IPS-NIHi7 (cell line): ENCODE measurements around the gene DRD4.

Experiments
- DNase-seq: peaks from one replicate; pipeline ENCODE4 v3.0.0; 2012; ENCODE audit warnings: mixed read lengths; ENCODE audit errors: extremely low spot score

The DRD4 gene

GRCh38 chr11:610146-610801 lies 26.8 kb upstream of the DRD4 start:
- no peak for DNase-seq

GRCh38 chr11:611001-611996 lies 25.8 kb upstream of the DRD4 start:
- DNase-seq: no peak

DNA sequence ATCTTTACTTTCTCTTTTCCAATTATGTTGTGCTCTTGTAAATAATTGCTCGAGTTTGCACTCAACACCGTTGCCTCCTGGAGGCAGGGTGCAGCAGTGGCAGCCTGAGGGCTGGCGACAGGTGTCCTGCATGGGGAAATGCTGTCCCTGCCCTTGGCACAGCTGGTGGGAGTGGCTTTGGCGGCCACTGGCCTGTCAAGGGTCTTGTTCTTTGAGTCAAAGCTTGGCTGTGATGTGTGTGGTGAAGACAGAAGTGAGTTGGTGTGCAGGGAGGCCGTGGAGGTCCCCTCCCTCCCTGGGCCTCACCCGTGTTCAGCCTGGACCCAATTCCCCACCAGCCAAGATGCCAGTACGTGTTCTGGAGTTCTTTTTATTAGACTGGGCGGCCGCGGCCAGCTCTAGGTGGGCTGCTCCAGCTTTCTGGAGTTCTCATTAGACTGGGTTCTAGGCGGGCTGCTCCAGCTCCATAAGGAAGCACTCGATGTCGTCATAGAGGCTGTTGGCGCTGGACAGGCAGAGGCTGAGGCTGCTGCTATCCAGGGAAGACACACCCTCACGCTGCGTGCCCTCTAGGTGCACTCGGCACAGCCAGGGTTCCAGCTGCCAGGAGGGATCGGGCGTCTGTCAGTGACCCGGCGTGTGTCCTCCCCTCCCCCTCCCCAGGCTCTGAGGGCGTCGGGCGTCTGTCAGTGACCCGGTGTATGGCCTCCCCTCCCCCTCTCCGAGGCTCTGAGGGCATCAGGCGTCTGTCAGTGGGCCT lies 24.7 kb upstream of the DRD4 start:
- DNase-seq: no peak

DNA sequence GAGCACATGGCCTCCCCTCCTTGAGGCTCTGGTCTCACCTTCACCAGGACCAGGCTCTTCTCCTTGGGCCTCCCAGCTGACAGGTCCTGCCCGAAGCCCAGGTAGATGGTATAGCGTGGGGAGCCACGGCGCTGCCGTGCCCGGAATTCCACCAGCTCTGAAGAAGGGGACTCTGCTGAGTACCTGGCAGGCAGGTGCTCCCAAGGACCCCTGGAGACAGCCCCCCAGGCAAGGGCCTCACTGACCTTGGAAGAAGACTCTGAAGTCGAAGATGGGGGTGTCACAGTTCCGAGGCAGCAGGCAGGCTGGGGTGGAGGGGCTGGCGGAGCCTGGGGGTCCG lies 24.1 kb upstream of the DRD4 start:
- no peak for DNase-seq

DNA sequence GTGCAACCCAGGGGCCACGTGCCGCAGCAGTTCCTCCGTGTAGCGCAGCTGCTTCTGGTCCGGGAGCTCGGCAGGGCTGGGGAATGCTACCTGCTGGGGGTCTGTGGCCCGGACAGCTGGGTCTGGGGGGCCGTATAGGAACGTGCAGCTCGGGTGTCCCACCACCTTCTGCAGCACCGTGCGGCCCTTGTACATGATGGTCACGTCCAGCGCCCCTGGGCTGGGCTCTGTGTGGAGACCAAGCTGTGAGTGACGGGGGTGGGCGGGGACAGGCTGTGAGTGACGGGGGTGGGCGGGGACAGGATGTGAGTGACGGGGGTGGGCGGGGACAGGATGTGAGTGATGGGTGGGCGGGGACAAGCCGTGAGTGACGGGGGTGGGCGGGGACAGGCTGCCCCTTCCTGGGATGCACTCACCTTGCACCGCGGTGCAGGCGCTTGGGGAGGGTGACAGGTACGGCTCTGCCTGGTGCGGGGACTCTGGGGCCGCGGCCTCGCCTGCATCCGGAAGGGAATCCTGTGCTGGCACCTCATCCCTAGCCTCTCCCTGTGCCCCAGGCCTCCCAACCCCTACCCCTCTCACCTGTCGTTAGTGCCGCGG lies 23.6 kb upstream of the DRD4 start:
- DNase-seq: peak; percentile 88

GRCh38 chr11:614021-614622 lies 22.9 kb upstream of the DRD4 start:
- no peak for DNase-seq

- no peak for DNase-seq
Measured at GRCh38 chr11:614623-615503, 22.2 kb upstream of the DRD4 start.

DNA sequence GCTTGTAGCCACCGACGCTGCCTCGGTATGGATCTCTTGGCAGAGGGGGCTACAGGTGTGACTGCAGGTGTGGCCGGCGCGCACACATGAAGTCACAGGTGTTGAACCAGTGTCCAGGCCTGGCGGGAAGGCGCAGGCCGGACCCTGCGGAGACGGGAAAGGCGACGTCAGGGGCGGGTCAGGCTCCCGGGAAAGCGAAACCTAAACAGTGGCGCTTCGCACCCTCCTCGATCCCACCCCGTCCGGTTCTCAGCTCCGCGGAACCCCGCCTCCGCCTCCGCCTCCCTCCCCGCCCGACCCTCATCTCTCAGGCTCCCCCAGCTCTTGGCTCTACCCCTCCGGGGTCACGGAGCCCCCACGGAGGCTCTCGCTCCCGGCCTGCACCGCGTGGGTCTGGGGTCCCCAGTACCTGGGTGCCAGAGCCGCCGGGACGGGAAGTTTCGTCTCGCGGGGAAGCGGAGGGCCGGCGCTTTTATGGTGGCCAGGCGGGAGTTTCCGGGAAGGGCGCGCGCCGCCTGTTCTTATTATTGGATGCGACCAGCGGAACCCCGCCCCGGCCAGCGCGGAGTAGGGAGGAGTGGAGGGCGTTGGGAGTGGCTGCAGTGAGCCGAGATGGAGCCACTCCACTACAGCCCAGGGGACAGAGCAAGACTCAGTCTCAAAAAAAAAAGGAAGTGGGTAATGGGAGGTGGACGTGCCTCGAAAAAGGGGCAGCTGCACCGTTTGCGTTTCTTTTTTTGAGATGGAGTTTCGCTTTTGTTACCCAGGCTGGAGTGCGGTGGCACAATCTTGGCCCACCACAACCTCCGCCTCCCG lies 21.4 kb upstream of the DRD4 start, which contains the start of gene IRF7:
Gene IRF7, minus strand, starts transcription at position 447 of the 816 bp plus-strand sequence. CDS start 586 bp downstream, outside the sequence.
- peak; percentile 91 for DNase-seq

- no peak for DNase-seq
Measured at GRCh38 chr11:616320-617198, 20.5 kb upstream of the DRD4 start.

- no peak for DNase-seq
Measured at GRCh38 chr11:617199-617911, 19.7 kb upstream of the DRD4 start.

DNA sequence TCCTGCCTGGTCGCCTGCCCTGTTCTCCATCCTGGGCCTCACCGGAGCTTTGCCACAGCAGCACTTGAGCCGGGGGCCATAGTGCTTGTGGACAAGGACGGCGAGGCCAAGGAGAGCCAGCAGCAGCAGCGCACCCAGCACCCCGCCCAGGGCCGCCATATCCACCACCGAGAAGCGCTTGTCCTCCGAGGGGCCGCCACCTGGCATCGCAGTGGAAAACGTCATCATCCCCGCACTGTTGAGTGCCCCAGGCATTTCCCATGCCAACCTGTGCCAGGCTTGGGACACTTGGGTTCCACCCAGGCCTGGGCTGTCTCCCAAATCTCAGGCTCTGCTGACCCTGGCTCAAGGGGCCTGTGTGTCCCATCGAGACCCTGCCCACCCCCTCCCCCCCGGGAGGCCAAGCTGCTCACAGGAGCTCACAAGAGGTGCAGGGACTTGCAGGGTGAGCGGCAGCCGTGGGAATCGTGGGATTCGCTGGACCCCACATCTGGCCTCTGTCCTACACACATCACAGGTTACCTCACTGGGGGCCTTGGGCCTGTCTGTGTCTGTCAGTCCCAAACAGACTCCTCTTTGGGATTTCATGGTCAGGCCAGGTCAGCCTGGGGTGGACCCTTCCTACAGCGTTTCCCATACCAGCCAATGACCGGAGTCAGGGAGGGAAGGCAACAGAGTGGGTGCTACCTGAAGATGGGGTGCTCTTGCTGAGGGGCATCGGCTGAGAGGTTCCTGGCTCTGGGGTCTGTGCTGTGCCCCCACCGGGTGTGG lies 19.0 kb upstream of the DRD4 start:
- no peak for DNase-seq

DNA sequence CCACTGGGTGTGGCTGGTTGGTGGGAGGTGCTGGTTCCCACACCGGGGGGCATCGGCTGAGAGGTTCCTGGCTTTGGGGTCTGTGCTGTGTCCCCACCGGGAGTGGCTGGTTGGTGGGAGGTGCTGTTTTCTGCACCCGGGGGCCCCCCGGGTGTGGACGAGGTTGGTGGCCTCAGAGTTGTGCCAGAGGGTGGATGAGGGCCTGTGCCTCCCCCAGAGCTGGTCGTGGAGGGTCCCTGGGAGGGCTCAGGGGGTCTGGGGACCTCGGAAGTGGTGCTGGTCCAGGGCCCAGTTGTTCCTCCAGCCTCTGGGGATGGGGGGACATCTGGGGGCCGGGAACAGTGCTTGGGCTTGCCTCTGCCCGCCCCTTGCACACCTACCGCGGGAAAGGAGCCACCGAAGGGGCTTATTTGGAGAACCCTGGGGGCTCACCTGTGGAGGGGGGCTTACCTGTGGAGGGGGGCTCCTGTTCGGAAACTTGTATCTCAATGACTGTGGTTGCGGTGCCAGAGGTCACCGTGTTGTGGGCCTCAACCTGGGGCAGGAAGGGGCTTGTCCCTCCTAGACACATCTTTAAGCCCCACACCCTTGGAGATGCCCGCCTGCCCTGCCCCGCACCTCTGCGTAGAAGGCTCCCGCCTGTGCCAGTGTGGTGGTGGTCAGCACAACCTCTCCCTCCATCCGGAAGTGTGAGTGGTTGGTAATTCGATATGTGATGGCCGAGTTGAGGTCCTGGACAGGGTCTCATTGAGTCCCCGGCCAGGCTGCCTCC lies 18.0 kb upstream of the DRD4 start:
- DNase-seq: no peak

DNA sequence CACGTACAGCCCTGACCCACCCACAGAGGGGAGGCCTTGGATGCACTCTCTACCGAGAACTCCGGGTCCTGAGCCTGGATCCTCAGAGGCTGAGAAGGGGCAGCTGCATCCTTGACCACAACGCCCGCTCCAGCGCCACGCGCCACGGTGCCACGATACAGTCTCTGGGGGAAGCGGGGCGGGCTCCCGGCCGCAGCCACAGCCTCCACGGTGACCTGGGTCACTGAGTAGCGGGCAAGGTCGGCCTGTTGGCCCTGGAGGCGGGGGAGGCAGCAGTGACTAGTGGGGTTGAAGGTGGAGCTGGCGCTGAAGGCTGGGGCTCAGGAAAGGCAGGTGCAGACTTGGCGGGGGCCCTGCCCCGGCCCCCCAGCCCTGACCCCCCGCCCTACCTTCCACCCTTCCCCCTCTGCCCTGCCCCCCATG lies 17.4 kb upstream of the DRD4 start:
- no peak for DNase-seq

GRCh38 chr11:620201-620600 lies 16.9 kb upstream of the DRD4 start:
- DNase-seq: no peak

- DNase-seq: no peak
Measured at GRCh38 chr11:620935-621814, 15.9 kb upstream of the DRD4 start.
